HG02610 (cell line): Measurements from ENCODE around the gene PRDM11.

Experiments used
- ATAC-seq: cut with Tn5 transposase; IDR thresholded peaks from one replicate; pipeline ENCODE4 v1.9.1; 2021; ENCODE audit warnings: mild to moderate bottlenecking, moderate library complexity; ENCODE audit not compliant: unreplicated experiment

The PRDM11 gene

DNA sequence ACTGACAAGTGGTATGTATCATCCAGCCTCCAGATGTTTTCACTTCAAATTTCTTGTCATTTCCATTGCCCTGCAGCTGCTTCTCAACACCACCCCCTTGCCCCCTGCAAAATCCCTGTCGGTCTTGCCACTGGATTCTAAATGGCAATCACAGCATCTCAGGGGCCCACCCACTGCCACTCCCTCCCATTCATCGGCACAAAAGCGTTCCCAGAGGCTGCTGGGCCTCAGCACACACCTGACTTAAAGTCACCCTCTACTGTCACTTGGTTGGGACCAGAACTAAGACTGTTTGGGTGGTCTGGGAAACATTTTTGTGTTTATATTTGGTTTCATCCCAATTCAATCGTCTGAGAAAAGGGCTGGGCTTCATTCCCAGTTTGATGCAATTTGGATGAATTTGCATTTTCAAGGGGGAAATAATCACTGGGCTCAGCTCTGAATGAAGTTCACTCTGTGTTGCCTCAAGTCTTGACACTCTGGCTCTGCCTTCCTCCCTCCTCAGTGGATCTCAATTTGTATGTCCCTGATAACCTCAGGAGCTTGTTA, 112.6 kb downstream of the PRDM11 start:
- no peak for ATAC-seq

DNA sequence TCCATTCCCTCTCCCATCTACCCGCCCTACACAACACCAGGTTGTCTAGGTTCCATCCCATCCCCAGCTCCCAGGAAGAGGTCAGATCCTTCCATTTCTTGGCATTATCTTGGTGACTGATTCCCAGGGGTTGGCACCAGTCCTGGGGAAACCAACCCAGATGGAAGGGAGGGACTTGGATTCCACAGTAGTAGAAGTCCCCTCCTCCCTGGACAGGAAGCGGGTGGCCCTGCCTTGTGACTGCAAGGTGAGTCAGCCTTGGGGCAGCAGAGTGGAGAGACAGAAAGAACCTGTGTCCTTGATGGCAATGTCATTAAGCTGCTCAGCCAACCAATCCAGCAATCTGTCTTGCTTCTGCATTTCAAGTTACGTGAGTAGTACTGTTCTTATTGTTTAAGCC, 113.2 kb downstream of the PRDM11 start:
- ATAC-seq: no peak

DNA sequence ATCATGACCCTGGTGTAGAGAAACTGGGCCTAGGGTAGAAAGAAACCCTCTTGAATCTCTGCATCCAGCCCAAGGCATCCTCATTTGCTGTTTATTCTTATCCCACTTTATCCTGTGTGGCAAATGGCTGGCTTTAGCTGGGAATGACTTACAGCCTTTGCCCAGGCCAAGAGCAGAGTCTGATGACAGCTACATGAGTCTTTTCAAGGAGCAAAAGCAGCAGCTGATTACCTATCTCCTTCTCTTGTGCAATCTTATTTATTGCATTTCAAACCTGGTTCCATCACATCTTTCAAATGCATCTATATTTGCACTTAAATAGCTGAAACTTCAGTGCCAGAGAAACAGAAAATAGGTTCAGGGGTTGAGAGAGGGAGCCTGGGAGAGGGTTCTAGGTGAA, 113.6 kb downstream of the PRDM11 start:
- no peak for ATAC-seq

DNA sequence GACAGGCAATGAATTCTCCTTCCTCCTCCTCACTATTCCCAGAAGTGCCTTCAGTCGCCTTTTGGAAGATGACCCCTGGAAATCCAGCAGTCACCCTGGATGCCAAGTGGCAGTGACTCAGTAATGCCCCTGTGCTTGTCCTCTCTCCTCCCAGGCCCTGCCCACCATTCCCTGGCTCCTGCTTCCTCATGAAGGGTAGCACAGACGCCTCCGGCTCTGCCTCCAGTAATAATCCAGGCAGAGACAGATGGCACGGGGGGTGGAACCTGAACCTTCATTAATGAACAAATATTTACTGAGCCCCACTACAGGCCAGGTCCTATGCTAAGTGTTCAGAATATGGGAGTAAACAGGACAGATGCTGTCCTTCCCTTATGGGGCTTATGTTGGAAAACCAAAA, 116.5 kb downstream of the PRDM11 start:
- ATAC-seq: no peak

DNA sequence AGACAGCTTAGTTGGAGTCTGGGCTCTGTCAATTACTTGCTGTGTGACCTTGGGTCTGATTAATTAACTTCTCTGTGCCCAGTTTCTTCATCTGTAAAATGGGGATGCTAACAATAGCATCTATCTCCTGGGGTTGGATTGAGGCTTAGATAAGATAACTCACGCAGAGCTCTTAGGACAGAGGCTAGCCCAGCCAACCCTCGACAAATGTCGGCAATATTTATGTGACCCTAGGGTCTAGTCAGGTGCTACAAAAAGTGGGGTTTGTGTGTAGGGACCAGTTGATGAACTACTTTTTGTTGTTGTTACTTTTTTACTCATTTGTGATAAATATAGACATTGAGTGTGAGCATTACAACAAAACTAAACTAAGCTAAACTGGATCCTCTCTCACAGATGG, 117.3 kb downstream of the PRDM11 start:
- no peak for ATAC-seq

GRCh38 chr11:45264839-45265515, 118.5 kb downstream of the PRDM11 start:
- no peak for ATAC-seq

DNA sequence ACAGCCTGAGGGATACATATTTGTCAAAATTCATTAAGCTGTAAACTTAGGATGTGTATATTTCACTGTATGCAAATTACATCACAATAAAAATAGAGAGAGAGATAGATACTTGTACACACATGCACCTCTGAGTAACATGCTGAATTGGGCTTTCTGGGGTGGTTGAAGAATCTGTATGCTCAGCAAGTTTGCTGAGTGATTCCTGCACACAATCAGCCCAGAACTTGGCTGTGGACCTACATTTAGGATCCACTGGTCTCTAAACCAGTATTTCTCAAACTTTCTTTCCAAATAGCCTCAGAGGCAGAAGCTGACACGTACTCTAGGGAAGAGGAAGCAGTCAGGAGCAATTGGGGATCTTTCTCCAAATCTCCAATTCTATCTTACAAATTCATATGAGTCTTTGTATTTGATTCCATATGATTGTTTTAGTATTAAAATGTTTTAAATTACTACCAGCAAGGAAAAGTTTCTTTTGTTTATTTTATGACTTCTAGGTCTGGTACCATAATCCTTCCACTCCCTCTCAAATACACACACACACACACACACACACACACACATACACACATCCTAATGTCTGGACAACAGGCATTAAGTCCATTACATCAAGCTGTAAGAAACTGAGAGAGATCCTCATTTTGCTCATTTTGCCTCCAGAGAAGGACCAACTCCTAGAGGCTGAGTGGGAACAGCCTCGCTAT, 119.7 kb downstream of the PRDM11 start:
- no peak for ATAC-seq

GRCh38 chr11:45266676-45267020, 120.2 kb downstream of the PRDM11 start:
- ATAC-seq: no peak

GRCh38 chr11:45267052-45267451, 120.6 kb downstream of the PRDM11 start:
- ATAC-seq: no peak

- no peak for ATAC-seq
Observed at GRCh38 chr11:45267652-45268299, 121.3 kb downstream of the PRDM11 start.

DNA sequence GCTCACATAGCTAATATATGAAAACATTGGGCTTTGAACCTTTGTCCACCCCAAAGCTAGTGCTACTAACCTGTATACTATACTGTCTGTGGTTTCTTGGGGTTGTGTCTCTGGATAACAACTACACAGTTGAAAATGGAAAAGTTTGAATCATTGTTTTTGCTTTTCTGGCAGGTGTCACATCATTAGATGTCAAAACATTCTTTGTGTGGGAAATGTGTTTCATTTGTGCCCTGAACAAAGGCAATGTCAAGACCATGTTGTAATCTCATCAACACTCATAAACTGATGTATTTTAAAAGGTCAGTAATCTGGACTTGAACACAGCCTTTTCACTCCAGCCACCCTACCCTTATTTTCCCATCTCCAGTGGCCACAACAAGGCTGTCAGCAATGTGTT, 123.2 kb downstream of the PRDM11 start:
- no peak for ATAC-seq

DNA sequence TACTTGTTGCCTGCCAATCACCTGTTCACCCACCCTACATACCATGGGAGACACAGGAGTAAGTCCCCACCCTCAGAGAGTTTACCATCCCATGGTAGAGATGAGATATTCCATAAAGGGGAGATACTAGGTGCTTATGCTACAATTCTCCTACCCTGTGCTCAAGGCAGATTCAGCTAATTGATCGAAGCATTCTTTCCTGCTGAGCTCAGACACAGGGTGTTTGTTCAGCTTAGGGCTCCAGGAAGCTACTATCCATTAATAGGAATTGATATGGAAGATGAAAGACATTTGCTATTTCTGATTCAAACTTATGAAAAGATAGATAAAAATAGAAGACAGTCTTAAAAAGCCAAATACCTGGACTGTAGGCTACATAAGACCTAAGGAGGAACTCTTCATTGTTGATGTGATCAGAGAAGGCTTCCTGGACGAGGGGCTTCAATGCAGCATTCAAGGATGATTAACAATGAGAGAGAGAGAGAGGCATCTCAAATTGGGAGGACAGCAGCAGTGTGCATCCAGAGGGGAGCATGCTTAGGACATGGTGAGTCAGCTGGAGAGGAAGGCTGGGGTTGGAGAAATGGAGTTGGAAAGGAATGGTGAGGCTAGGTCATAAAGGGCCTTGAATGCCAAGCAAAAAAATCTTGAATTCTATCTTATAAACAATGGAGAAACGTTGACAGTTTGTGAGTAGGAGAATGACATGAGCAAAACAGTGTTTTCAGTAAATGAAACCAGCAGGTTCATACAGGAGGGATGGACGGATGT, 124.7 kb downstream of the PRDM11 start:
- no peak for ATAC-seq

- ATAC-seq: no peak
Observed at GRCh38 chr11:45272701-45273100, 126.3 kb downstream of the PRDM11 start.

DNA sequence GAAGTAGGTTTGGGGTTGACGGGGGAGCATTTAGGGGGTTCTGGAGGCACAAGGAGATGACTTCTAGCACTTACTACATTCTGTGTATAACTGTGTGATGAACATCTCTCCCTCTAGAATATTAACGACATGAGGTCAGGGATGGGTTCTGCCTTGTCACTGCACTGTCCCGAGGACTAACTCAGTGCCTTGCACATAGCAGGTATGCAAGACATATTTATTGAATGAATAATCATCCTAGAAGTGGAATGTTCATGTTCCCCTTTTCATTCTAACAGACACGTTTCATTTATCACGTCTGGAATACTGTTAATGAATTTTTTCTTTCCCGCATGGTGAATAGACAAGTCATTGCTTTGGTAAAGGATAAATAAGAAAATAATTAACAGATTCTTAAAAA, 127.1 kb downstream of the PRDM11 start:
- no peak for ATAC-seq

DNA sequence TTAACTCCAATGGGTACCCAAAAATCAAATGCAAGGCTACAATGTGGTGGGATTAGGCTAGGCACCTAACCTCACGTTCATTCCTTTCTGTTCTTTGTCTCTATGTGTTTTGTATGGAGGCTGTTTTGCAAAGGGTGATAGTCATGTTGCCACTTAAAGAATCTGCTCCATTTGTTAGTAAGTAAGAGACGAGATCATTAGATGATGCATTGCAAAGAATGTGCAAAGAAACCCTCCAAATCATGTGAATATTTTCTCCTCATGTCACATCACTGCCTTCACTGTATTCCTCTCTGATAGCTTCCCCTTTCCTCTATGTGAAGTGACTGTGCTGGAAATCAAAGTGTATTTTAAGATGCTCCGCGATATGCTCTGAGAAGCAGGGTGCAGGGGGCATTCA, 127.8 kb downstream of the PRDM11 start:
- ATAC-seq: no peak

DNA sequence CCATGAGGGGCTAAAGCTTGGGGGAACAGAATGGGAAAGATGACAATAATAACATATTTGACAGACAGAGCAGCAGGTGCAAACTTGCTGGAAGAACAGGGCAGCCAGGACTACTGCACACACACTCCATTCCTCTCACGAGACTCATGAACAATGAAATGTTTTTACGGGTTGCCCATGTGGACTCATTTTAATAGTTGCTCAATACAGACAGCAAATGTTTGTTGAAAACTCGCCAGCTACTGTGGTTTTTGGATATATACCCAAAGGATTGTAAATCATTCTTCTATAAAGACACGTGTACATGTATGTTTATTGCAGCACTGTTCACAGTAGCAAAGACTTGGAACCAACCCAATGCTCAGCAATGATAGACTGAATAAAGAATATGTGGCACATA, 129.4 kb downstream of the PRDM11 start:
- ATAC-seq: no peak

DNA sequence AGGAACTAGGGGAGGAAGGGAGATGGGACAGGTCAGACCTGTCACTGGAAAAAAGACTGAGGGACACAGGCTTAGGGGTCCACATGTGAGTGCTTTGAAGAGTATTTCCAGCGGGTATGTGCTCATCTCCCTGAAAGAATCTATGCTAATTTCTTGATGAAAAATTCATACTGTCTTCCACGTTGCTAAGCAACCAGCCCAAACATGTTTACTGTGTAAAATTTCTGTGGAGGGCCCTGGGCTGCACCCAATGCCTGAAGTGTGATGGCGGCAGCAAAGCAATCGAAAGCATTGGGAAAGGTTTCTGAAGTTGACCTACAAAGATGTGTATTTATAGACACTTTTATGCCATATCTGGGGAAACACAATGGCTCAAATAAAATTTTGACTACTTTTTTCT, 132.3 kb downstream of the PRDM11 start:
- ATAC-seq: no peak

- ATAC-seq: no peak
Observed at GRCh38 chr11:45279645-45280044, 133.2 kb downstream of the PRDM11 start.

DNA sequence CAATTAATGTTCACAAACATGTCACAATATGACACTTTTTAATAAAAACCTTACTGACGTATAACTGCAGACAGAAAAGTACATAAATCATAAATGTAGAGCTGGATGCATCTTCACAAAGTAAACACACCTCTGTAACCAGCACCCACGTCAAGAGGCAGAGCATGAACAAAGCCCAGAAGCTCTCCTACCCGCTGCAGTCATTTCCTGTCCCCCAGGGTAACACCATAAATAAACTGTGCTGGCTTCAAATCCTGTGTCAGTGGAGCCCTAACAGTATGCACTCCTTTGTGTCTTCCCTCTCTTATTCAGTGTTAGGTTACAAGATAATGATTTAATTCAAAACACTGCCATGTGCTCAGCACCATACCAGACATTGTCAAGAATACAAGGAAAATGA, 134.0 kb downstream of the PRDM11 start:
- ATAC-seq: no peak

DNA sequence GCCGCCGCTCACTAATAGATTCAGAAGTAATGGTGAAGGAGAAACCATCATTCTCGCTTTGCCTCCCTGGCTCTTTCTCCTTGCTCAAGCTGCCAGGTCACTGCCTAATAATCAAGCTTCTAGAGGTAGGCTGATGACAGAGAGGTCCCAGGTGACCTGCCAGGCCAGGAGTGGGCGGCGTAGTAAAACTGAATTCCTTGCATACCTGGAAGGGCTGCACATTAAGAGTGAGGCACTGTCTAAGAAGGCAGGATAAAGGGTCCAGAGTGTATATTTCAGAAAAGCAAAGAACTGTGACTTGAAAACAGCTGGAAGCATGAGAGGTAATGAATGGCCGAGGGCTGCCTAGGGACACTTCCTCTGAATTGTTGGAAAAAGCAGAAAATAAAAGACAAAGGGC, 135.6 kb downstream of the PRDM11 start:
- ATAC-seq: no peak
